HEK293T (cell line): Measurements from ENCODE around the gene FRMPD2.

Experiments
- ARNT ChIP-seq: fragments of 450-650 bp; IDR thresholded peaks from 2 replicates; pipeline ENCODE4 v1.6.1; 2017; ENCODE audit warnings: mild to moderate bottlenecking
- BHLHE40 ChIP-seq: fragments of 450-650 bp; IDR thresholded peaks from 2 replicates; pipeline ENCODE4 v1.6.1; 2016; ENCODE audit warnings: mild to moderate bottlenecking, moderate library complexity, borderline replicate concordance
- ELF4 ChIP-seq: fragments of 450-650 bp; IDR thresholded peaks from 2 replicates; pipeline ENCODE4 v1.6.1; 2017; ENCODE audit warnings: antibody characterized with exemption
- FOXA1 ChIP-seq: fragments of 450-650 bp; IDR thresholded peaks from 2 replicates; pipeline ENCODE4 v1.6.1; 2016; ENCODE audit warnings: mild to moderate bottlenecking
- FOXK2 ChIP-seq: fragments of 450-650 bp; IDR thresholded peaks from 2 replicates; pipeline ENCODE4 v1.6.1; 2016; ENCODE audit warnings: mild to moderate bottlenecking
- FOXM1 ChIP-seq: fragments of 450-650 bp; IDR thresholded peaks from 2 replicates; pipeline ENCODE4 v1.6.1; 2017; ENCODE audit warnings: mild to moderate bottlenecking, borderline replicate concordance
- HDGF ChIP-seq: fragments of 450-650 bp; IDR thresholded peaks from 2 replicates; pipeline ENCODE4 v1.6.1; 2017; ENCODE audit warnings: antibody characterized with exemption, borderline replicate concordance
- L3MBTL2 ChIP-seq: fragments of 450-650 bp; conservative IDR thresholded peaks from 2 replicates; pipeline ENCODE4 v1.6.1; 2016; ENCODE audit warnings: mild to moderate bottlenecking
- LEF1 ChIP-seq: fragments of 450-650 bp; IDR thresholded peaks from 2 replicates; pipeline ENCODE4 v1.6.1; 2017; ENCODE audit warnings: mild to moderate bottlenecking, borderline replicate concordance
- PKNOX1 ChIP-seq: fragments of 450-650 bp; IDR thresholded peaks from 2 replicates; pipeline ENCODE4 v1.6.1; 2016
- SP1 ChIP-seq: fragments of 450-650 bp; IDR thresholded peaks from 2 replicates; pipeline ENCODE4 v1.6.1; 2017
- SUZ12 ChIP-seq: fragments of 450-650 bp; IDR thresholded peaks from 2 replicates; pipeline ENCODE4 v1.6.1; 2016; ENCODE audit warnings: mild to moderate bottlenecking
- TARDBP ChIP-seq: fragments of 450-650 bp; IDR thresholded peaks from 2 replicates; pipeline ENCODE4 v1.6.1; 2016

- no peak for TF ChIP-seq FOXM1
- no peak for TF ChIP-seq LEF1
- TF ChIP-seq SP1, result no peak
- no peak for TF ChIP-seq ELF4
- no peak for TF ChIP-seq BHLHE40
- no peak for TF ChIP-seq TARDBP
- no peak for TF ChIP-seq SUZ12
- no peak for TF ChIP-seq HDGF
- TF ChIP-seq FOXA1, result no peak
- TF ChIP-seq L3MBTL2, result no peak
- TF ChIP-seq PKNOX1, result no peak
- TF ChIP-seq ARNT, result no peak
- TF ChIP-seq FOXK2, result no peak
Measured at GRCh38 chr10:48199580-48200377, 74.7 kb downstream of the FRMPD2 start.
